SIG-M5 treated with dmso at 0.1 percent for 504 hours (cell line): ENCODE data around the gene NSUN6.
"Not testable (repeated sequence)": the region's sequence is repeated elsewhere in the genome, so short reads cannot be mapped to it uniquely, and the experiment has no call there.

Experiments used
- DNase-seq: peaks from one replicate; lab custom pipeline; 2025; ENCODE audit not compliant: unreplicated experiment; lab: John Stamatoyannopoulos, UW

NSUN6 gene

DNA sequence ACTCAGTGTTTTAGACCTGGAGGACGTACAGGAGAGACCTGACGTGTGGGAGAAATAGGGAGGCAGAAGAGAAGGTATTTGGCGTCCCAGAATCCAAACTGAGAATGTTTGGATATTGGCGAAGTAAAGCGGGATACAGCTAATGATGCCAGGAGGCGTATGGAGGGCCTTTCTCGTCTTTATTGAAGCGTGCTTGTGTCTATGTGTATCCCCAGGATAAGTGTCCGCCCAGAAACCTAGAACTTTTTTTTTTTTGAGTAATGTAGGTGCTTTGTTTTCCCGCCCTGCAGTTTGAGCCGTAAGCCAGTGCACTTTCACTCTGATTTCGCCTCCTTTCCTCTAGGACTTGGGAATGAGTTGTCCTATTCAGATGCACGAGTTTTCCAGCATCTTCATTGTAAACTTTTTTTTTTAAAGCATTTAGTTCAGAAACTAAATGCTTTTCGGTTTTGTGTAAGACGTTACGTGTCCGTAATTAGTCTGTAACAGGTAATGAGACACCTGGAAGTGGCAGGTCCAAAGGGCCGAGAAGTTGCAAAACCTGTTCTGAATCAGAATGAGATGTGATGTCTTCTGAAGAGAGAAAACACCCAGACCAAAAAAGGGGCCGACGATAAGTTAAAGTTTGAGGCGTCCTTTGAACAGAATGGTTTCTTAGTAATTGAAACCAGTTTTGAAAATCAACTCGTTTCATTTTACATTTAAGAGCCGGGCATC, 8.6 kb upstream of the NSUN6 start:
- DNase-seq: peak; percentile 34

DNA sequence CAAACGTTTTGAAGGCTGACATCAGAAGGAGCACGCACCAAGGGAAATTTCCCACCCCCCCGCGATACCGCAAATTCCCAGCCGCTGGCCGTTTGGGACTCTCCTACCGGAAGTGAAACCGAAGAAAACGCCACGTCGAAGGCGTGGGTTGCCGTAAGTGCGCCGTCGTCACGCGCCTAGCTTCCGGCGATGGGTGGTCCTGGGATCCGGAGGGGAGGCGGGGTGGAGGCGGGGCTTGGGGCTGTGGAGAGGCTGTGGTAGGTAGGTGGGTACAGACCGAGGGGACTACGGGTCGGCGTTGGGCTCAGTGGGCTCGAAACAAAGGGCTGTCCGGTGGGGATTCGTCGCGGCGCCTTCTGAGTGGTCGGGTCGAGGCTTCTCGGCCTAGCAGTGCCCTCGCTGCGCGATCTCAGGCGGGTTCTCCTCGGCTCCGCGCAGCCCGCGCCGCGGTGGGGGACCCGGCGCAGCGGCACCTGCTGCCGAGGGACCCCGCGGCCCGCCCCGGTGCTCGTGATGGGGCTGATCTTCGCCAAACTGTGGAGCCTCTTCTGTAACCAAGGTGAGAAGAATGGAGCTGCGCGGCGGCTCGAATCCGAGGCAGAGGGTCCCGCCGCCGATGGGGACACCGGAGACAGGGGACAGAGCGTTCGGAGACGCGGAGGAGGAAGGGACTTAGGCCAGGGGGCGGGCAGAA, 7.9 kb upstream of the NSUN6 start, which contains the start of gene ARL5B:
ARL5B (plus strand) TSS at position 307 of the 694 bp plus-strand sequence; CDS start at position 514, 207 bp downstream.
- peak; percentile 86 for DNase-seq

DNA sequence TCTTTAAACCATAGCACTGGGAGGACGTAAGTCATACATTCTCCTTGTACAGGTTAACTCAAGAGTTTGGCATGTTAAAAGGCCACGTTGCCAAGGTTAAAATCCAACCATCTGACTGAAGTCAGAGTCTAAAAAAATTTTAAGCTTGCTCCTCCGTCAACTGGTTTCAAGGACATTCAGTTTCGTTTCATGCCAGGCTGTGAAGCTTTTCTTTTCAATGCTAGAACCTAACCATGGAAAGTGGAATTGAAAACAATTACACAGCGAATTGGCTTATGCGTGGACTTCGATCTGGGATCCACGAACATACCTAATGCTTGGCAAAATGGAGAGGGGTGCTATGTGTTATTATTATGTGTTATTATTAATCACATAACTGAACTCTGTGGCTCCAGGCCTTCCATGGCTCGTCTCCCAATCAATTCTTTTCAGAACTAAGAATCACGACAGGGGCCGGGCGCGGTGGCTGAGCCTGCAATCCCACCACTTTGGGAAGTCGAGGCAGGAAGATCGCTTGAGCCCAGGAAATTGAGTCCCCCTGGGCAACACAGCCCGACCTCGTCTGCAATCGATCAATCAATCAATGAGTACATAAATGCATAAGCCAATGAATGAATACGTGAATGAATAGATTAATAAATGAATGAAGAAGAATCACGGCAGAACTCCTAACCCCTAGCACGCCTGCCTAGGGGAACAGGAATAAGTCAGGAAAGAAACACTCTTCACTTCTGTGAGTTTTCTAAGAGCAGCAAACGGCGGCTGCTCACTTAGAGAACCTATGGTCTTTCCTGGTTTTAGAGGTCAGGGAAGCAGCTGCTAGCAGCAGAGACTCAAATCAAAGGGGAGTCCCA, 7.1 kb upstream of the NSUN6 start:
- DNase-seq: peak; percentile 5

DNA sequence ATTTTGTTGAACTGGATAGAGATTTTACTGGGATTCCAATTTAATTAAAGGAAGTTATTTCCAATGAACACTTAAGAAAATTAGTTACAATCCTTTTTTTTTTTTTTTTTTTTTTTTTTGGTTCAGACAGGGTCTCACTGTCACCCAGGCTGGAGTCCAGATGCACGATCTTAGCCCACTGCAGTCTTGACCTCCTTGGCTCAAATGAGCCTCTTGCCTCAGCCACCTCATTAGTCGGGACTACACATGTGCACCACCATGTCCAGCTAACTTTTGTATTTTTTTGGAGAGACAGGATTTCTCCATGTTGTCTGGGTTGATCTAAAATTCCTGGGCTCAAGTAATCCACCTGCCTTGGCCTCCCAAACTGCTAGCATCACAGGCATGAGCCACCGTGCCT, 5.3 kb upstream of the NSUN6 start:
- no peak for DNase-seq

DNA sequence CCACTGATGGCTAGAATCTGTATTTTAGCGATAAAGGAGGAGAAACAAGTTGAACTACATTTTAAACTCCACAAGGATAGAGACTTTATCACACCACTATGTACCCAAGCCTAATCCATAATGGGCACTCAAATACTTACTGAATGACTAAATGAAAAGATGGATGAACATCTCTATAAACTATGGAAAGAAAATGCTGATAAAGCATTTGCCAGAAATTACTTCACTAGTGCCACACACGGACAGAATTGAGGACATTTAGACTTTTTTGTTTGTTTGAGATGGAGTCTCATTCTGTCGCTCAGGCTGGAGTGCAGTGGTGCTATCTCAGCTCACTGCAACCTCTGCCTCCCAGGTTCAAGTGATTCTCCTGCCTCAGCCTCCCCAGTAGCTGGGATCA, 1.7 kb upstream of the NSUN6 start:
- no peak for DNase-seq

DNA sequence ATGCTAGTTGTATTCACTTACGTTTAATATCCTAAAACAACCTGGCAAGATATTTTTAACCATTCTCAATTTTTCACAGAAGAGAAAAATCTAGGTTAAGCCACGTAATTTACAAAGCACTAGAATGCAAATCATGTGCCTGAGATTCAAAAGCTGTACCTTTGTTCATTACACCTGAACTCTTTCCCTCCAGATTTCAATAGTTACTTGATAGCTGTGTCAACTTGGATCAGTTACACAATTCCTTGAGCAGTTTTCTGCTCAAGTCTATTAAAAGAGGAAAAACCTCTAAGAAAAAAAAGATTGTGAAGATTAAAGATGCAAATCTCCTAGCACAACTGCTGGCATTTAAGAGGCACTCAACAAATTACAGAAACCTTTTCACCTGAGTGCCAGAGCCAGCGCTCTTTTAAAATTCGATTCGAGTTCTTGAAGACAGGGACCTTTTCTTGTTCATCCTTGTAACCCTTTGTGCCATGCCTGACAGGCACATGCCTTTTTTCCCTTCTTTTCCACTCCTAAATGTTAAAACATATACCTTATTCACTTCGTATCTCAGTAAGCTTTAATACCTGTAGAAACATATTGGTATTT, 886 bp downstream of the NSUN6 start:
- DNase-seq: no peak

DNA sequence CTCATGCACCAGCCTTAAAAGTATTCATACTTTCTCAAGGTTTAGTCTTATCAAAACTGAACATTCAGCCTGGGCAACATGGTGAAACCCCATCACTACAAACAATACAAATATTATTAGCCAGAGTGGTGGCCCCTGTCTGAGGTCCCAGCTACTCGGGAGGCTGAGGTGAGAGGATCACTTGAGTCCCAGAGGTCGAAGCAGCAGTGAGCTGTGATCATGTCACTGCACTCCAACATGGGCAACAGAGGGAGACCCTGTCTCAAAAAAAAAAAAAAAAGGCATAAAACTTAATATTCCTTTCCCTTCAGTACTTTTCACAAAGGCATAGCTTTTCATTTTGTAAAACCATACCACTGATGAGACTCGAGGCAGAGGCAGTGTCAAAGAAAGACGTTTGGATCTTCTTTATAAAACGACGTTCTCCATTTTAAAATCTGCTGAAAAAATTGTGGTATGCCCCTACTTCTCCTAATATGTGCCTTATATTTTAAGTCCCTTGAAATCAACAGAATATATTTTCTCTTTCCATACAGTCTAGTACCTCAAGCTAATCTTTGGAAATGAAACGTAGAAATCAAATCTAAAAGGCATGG, 1.9 kb downstream of the NSUN6 start:
- DNase-seq: no peak

DNA sequence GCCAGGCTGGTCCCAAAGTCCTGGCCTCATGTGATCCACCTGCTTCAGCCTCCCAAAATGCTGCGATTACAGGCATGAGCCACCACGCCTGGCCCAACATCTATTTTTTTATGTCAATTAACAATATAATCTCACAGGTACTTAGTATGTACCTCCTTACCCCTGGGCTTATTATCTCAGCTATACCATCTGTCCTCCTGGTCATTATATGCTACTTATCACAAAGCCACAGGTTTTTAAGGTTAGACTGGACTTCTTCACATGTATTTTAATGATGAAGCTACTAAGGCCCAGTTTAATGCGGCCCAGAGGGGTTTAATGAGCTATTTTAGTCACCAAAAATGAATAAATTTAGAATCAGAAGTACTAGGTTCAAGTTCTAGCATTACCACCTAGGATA, 3.4 kb downstream of the NSUN6 start:
- no peak for DNase-seq

DNA sequence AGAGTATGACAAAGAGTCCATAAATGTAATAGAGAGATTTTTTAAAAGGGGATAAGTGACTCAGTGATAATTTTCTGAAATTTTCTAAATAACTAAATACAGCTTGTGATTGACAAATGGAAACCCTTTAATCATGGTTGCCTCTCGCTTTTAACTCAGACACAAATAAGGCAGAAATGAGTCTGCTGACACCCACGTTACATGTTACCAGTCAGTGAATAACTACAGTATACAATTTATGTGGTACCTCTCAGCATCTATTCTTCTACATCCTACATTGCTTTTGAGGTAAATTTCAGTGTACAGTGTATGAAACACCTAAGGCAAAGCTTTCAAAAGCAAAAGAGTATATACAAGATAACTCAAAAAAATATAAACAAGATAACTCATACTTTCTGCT, 4.2 kb downstream of the NSUN6 start:
- DNase-seq: no peak

DNA sequence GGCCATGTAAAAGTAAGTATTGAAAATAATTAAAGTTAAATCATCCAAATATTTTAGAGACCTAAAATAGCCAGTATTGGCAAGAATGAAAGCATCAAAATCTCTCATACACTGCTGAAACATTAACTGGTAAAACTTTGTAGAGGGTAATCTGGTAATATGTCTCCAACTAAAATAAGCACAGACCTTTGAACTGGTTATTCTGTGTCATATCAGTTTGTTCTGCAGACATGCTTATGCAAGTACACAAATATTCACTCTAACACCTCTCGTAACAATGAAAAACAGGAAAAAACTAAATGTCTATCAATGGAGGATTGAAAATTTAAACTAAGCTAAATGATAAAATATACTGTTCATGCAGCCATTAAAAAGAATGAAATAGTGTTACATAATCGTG, 11.7 kb downstream of the NSUN6 start:
- not testable (repeated sequence) for DNase-seq

DNA sequence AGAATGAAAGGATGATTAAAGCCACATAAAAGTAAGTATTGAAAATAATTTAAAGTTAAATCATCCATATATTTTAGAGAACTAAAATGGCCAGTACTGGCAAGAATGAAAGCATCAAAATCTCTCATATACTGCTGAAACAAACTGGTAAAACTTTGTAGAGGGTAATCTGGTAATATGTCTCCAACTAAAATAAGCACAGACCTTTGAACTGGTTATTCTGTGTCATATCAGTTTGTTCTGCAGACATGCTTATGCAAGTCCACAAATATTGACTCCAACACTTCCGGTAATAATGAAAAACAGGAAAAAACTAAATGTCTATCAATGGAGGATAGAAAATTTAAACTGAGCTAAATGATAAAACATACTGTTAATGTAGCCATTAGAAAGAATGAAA, 14.0 kb downstream of the NSUN6 start:
- not testable (repeated sequence) for DNase-seq

DNA sequence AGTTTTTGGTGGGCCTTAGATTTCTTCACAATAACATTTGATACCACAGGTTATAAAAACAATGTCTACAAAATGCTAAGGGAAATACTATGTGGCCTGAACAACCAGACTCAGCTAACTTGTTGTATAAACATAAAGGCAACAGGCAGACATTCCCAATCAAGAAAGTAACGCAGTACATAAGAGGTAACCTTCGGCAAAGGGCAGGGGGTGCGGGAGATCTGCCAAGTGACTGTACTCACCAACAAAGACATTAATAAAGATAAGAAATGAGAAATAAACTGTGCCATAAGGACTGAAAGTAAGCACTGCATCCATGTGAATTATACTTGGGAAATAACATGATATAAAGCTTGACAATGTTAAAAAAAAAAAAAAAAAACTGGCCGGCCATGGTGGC, 15.4 kb downstream of the NSUN6 start:
- no peak for DNase-seq

DNA sequence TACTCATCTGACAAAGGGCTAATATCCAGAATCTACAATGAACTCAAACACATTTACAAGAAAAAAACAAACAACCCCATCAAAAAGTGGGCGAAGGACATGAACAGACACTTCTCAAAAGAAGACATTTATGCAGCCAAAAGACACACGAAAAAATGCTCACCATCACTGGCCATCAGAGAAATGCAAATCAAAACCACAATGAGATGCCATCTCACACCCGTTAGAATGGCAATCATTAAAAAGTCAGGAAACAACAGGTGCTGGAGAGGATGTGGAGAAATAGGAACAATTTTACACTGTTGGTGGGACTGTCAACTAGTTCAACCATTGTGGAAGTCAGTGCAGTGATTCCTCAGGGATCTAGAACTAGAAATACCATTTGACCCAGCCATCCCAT, 18.9 kb downstream of the NSUN6 start:
- not testable (repeated sequence) for DNase-seq

DNA sequence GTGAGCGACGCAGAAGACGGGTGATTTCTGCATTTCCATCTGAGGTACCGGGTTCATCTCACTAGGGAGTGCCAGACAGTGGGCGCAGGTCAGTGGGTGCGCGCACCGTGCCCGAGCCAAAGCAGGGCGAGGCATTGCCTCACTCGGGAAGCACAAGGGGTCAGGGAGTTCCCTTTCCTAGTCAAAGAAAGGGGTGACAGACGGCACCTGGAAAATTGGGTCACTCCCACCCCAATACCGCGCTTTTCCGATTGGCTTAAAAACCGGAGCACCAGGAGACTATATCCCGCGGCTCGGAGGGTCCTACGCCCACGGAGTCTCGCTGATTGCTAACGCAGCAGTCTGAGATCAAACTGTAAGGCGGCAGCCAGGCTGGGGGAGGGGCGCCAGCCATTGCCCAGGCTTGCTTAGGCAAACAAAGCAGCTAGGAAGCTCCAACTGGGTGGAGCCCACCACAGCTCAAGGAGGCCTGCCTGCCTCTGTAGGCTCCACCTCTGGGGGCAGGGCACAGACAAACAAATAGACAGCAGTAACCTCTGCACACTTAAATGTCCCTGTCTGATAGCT, 23.9 kb downstream of the NSUN6 start:
- not testable (repeated sequence) for DNase-seq

DNA sequence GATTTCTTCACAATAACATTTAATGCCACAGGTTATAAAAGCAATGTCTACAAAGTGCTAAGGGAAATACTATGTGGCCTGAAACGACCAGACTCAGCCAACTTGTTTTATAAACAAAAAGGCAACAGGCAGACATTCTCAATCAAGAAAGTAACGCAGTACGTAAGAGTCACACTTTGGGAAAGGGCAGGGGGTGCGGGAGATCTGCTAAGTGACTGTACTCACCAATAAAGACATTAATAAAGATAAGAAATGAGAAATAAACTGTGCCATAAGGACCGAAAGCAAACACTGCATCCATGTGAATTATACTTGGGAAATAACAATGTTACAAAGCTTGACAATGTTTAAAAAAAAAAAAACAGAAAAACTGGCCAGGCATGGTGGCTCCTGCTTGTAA, 25.5 kb downstream of the NSUN6 start:
- DNase-seq: no peak

DNA sequence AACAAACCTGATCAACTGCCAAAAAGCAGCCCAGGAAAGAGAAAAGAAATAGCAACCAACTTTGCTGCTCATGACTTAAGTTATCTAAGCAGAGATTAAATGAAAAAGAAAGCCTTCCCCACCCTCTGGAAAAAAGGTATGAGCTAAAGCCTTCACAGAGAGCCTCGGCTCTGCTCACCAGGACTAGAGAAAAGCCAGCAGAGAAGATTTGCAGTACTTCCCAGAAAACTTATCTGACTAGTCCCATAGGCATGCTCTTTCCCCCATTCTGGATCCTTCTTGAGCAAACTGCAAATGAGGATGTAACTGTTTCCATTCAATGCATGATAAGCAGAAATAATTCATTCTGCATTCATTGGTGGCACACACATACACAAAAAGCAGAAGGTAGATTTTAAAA, 27.7 kb downstream of the NSUN6 start:
- not testable (repeated sequence) for DNase-seq

DNA sequence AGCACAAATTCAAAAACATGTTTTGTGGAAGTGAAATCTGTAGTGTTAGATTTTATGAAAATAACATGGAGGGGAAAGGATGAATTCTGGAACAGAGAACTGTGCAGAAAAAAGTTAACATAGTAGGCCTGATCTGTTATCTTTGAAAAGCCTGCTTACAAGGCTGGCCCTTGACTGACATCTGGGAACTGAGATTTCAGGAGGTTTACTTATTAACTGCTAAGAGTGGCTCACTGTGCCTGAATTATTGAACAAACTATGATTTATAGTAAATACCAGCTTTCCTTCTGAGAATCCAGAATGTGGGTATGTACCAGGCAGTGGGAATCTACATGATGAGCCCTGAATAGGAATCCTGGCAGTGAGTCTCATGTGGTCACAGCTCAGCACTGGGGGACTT, 30.5 kb downstream of the NSUN6 start:
- no peak for DNase-seq

DNA sequence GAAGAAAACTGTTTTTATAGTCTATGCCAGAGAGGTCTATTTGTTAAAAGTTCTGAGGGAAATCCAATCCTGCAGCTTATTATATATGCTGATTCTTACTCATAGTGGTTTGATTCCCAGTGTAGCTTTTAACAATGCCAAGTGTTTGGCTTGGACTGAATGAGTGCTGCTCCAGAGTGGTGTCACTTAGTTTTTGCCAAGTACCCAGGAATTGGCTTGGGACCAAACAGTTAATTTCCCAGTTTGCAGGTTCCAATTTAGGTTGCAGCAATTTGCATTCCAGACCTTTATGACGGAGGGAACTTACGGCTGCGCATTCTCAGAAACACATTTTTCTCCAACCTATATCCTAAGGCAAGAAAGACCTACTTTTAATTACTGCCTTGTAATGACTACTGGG, 32.4 kb downstream of the NSUN6 start:
- no peak for DNase-seq

DNA sequence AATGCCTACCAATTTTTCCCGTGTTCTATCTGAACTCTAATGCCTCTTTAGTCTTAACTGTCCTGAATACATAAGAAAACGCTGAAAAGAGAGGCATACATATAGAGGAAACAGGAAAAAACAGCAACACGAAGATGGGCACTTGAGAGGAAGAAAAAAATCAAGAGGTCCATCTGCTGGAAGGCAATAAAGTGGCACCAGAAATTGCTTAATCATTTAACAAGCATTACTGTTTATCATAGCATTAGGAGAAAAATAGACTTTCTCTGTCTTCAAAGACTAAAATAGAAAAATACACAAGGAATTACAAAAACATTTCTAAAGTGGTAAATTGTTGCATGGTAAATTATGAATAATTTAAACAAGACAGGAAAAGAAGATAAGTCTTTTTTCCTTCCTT, 35.0 kb downstream of the NSUN6 start:
- no peak for DNase-seq

DNA sequence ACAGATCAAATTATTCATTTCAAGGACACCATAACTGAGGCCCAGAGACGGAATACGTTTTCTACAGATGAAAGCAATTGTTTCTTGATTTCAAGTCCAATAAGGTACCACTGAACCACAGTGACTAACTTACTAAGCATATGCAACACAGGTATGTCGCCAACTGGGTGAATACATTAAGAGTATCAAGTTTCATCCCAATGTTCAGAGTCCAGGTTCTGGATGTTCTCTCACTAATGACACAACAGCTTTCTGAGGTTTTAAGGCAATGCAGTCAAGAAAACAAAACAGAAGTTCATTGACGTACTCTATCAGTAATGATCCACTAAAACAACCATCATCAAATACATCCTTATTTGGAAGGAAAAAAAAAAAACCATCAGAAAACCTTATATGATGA, 35.8 kb downstream of the NSUN6 start:
- DNase-seq: no peak

DNA sequence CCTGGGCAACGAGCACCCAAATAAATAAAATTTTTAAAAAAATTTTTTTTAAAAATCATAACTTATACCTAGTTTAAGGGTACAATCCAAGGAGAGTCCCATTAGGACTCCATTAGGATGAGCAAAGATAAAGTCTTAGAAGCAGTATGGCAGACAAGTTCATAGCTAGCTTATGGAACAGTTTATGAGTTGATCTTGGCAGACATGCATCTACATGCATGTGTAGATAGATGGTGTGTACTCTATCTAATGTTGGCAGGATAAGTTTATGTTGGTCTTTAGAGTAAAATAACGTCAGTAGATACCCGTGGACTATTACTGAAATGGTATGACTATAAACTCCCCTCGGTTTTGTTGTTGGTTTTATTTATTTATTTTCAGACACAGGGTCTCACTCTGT, 40.2 kb downstream of the NSUN6 start:
- no peak for DNase-seq
